MM.1S (cell line): ENCODE measurements around the gene FAM20C.

Source experiments
- EZH2 ChIP-seq: fragments of 300-600 bp; sonication (generic); optimal IDR thresholded peaks from 2 replicates; pipeline ENCODE3; 2017; ENCODE audit warnings: low read depth, mild to moderate bottlenecking, antibody characterized with exemption, low read length, mixed read lengths
- EZH2phosphoT487 ChIP-seq: fragments of 300-600 bp; sonication (generic); IDR thresholded peaks from 2 replicates; pipeline ENCODE4 v1.6.1; 2018; ENCODE audit warnings: antibody characterized with exemption, low read length
- TF ChIP-seq, protein P1 (sequence below): fragments of 300-600 bp; sonication (generic); IDR thresholded peaks from 2 replicates; pipeline ENCODE4 v1.5.1; 2016; ENCODE audit warnings: antibody characterized with exemption, low read length, mixed read lengths

DNA sequence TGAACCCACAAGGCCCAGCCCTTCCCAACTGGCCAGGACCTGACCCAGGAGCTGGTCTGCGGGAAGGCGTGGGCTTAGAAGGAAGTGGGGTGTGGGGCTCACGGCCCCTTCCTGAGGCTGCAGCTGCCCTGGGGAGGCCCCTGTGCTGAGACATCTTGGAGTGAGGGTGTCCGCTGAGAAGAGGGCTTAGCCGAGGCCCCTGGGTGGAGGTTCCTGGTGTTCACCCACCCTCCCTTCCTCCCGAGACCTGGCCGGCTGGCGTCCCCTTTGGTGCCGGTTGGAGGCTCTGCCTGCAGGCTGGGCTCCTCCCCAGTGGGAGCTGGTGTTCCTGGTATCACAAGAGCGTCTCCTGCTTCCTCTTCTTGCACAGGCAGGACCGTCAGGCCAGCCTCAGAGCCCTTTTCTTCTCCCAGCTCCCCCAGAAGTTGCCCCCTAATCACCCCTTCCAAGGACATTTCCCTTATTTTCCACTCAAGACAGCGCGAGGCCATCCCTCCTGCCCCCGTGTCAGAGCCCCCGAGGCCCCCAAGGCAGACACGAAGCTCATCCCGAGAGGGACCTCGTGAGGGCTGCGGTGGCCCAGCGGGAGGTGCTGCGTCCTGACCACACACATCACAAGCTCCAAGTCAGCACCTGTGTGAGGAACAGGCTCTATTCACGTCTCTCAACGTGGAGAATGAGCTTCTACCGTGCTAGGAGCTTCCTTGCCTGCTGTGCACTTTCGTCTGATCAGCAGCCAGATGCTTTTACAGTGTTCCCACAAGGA lies 25.1 kb upstream of the FAM20C start:
- TF ChIP-seq, protein P1, sequence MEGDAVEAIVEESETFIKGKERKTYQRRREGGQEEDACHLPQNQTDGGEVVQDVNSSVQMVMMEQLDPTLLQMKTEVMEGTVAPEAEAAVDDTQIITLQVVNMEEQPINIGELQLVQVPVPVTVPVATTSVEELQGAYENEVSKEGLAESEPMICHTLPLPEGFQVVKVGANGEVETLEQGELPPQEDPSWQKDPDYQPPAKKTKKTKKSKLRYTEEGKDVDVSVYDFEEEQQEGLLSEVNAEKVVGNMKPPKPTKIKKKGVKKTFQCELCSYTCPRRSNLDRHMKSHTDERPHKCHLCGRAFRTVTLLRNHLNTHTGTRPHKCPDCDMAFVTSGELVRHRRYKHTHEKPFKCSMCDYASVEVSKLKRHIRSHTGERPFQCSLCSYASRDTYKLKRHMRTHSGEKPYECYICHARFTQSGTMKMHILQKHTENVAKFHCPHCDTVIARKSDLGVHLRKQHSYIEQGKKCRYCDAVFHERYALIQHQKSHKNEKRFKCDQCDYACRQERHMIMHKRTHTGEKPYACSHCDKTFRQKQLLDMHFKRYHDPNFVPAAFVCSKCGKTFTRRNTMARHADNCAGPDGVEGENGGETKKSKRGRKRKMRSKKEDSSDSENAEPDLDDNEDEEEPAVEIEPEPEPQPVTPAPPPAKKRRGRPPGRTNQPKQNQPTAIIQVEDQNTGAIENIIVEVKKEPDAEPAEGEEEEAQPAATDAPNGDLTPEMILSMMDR, result no peak
- TF ChIP-seq EZH2phosphoT487, result no peak
- TF ChIP-seq EZH2, result no peak
